HG03025 (cell line): ENCODE results near the gene C1QTNF3.

ENCODE experiments used
- ATAC-seq: cut with Tn5 transposase; IDR thresholded peaks from one replicate; pipeline ENCODE4 v1.9.1; 2021; ENCODE audit warnings: mild to moderate bottlenecking, moderate library complexity; ENCODE audit not compliant: unreplicated experiment, low FRiP score

The C1QTNF3 gene

DNA sequence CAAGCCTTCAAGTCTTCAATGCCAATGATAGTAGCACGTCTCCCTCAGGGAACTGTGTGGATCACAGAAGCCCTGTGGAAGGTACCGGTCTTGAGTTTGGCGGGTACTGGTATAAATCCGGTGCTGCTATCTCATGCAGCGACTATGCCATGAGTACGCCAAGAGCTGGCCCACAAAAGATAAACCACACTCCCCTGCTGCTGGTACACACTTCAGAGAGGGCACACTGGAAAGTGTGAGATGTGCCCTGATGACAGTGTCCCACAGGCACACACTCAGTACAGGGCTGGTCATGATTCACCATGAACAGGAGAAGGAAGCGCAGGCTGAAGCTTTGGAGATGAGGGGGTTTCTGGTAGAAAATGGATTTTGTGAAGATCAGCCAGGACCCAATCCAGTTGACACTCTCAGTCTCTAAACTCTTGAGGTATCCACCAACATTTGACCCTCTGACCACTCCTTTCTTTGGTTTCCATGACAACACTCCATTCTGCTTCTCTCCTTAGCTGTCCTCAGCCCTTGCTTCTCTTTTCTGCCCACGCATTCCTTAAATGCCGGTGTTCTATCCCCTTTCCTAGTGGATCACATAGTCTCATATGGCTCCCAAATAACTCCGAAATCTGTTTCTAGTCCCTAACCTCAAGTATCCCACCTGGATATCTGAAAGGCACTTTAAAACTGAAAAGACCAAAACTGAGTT is 40.2 kb downstream of the C1QTNF3 start:
- no peak for ATAC-seq

DNA sequence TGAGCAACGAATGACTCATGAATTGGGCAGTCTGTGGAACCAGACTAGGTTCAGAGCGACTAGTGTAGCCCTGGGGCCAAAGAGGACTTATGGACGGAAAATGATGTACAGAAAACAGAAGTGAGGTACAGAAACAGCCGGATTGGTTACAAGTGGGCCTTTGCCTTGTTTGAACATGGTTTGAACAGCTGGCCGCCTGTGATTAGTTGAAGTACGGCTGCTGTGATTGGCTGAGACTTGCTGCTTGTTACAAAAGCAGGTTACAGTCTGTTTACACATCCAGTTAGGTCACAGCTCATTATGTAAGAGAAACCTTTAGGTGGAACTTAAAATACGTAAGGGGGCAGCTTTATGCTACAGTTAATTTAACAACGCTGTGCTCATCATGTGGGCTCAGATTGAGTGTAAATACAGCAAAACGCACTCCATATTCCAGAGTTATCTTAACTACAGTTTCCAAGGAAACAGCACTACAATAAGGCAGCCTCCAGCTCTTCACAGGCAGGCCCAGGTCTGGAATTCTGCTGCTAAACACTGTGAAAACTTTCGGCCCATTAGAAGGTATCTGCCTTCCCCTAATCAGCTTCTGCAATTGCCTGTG is 41.7 kb downstream of the C1QTNF3 start:
- no peak for ATAC-seq

DNA sequence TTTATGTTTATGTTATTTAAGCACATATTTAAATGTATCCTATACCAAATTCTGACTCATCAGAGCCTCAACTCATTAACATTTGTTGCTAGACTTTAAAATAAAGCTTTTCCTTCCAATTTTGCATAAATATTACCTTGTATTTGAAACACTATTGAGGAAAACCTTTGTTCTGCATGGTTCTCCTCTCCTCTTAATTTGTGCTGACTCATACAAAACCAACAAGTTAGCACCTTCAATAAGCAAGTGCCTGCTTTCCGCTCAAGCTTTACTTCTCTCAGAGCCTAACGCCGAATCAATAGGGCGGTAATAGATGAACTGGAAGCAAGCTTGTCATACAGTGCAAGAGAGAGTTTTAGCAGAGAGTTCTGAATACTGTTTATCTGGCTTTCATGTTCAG is 43.0 kb downstream of the C1QTNF3 start:
- ATAC-seq, result no peak

DNA sequence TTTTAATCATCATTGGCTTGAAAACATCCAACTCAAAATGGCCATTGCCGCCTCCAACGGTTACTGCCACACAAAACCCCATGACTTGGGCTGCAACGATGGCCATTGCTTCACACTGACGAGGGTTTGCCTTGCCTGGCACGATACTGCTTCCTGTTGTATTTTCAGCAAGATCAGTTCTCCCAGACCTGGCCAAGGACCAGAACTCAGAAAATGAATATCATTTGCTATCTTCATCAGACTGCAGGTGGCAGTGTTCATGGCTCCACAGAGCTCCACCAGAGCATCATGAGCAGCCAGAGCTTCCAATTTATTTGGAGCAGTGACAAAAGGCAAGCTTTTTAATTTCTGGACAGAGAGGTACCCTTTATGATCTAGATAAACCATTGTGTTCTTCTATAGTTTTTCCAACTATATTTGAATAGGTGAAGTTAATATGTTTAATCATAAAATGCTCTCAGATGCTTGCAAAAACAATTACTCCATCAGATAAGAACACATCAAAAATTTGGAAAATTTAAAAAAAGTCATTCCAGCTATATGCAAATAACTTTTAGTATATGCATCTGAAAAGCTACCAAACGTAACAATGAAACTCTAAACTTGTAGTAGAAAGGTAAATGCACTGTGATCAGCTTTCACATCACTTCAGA is 45.6 kb downstream of the C1QTNF3 start:
- ATAC-seq, result no peak

DNA sequence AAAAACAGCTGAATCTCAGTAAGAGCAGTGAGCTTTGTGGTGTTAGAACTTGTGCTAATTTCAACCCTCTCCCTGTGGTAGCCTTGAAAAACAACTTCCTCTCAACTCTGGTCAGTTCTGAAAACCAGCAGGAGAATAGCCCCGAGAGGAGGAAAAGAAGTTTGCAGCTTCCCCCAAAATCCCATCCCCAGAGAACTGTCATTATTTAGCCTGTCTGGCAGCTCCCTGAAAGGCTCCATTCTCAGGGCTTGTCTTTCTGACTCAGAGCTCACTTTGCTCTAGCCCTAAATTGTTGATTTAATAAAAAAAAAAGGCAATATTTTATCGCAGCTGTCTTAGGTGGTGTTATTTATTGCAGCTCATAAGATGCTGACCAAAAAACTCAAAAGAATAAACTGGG is 47.1 kb downstream of the C1QTNF3 start:
- no peak for ATAC-seq

DNA sequence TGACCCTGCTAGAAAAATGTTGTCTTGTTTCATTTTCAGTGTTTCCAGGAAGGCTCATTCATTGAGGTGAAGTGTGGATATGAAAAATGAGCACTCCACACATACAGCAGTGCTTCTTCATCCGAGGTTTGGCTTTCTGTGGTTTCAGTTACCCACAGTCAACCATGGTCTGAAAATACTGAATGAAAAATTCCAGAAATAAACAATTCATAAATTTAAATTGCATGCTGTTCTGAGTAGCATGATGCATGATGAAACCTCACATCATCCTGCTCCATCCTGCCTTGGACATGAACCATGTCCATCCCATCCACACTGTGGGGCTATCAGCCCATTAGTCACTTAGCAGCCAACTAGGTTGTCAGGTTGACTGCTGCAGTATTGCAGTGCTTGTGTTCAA is 48.2 kb downstream of the C1QTNF3 start:
- no peak for ATAC-seq

DNA sequence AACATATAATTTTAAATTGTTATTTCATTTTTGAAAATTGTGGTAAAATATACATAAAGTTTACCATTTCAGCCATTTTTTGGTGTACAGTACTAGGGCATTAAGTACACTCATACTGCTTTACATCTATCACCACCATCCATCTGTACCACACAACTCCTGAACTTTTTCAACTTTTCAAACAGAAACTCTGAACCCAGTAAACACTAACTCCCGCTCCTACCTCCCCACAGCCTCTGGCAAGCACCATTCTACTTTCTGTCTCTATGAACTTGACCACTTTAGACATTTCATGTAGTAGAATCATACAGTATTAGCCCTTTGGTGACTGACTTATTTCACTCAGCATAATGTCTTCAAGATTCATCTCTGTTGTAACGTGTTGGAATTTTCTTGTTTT is 50.1 kb downstream of the C1QTNF3 start:
- ATAC-seq, result no peak

DNA sequence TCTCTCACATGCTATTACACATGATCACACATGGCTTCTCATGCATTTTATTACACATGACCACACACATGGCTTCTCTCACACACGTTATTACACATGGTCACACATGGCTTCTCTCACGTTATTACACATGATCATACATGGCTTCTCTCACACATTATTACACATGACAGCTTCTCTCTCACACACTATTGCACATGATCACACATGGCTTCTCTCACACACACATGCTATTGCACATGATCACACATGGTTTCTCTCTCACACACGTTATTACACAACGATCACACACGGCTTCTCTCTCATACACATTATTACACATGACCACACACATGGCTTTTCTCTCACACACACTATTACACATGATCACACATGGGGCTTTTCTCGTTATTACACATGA is 57.6 kb downstream of the C1QTNF3 start:
- ATAC-seq, result no peak

DNA sequence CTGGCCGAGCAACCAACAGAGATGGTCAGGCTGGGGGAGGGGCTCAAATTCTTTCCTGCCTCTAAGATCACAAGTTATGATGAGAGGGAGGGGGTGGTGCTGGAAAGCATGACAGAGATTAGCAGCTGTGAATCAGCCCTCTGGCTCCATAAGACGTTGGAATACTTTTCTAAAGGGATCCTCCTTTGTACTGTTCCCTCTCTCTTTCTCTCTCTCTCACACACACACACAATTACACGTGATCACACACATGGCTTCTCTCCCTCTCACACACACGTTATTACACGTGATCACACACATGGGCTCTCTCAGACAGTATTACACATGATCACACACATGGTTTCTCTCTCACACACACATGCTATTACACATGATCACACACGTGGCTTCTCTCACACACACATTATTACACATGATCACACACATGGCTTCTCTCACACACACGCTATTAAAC is 58.3 kb downstream of the C1QTNF3 start, which contains the start of gene SLC45A2:
TSS of gene SLC45A2 (minus strand) at position 23 of the 454 bp plus-strand sequence. CDS start 110 bp downstream, outside the sequence.
- no peak for ATAC-seq

DNA sequence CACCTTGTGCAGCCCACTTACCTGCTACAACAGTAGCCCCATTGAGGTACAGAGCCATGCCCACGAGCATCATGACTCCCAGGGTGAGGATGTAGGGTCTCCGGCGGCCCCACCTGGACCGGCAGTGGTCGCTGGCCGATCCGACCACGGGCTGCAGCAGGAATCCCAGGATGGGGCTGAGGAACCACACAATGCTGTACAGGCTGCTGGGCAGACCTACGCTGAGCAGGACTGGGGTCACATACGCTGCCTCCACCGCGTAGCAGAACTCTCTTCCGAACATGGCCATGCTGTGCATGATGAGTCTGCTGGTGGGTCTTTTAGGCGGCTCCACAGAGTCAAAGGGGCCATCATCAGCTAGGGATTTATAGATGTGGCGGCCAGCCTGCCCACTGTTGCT is 58.8 kb downstream of the C1QTNF3 start:
- no peak for ATAC-seq

DNA sequence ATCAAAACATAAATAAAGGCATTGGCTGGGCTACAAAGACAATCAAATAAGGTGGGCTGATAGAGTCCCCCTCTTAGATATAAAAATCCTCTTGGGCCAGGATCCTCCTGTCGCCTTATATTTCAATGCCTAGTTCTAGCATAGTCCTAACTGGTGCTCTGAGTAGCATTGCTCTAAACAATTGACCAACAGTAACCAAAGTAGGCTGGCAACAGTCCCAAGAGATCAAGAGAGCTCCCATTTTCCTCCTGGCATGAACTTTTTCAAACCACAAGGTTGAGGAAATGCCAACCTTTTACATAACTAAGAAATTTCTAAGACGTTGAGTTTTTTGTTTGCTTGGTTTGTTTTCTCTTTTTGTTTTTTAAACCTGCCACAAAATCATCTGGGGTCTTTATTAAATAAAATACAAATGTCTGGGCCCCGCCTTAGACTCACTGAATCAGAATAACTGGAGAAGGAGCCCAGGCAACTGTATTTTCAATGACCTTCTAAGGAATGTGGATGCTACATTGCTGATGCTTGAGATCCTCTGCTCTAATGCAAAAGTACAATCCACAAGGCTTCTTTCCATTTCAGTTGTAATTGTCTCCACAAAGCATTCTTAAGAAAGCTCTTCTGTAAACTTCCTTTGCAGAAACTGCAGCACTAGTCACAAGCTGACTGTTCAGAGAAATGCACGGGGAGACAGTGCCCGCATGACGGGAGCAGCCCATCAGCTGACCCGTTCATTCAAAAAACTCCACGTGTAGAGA is 61.4 kb downstream of the C1QTNF3 start:
- no peak for ATAC-seq

DNA sequence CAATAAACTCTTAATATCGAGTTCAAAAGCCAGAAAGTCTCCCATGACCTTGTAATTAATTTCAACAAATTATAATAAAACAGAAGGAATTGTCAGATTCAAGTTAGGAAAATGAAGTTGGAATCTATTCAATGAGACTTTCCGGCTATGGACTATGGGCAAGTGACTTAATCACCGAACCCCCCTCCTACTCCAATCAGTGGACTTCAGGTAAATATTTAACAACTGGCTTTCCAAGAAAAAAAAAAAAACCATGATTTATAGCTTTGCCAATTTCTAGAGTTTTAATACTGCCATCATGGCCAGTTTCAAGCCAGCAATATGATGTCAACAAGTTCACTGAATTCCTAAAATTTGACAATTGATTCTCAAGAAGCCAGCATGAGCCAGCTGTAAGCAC is 63.0 kb downstream of the C1QTNF3 start:
- ATAC-seq, result no peak

DNA sequence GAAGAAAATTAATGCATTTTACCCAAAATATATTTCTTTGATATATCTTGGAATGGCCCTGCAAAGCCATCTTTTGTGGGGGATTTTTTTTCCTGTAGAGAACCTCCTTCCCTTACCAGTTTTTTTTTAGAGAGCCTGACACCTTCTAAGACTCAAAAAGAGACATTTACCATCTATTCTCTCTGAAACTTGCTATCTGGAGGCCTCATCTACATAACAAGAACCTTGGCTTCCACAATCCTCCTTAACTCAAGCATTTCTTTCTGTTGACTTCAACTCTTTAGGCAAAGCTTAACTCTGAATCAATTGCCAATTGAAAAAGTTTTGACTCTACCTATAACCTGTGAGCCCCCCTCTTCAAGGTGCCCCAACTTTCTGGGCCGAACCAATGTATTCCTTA is 64.7 kb downstream of the C1QTNF3 start:
- ATAC-seq, result no peak

DNA sequence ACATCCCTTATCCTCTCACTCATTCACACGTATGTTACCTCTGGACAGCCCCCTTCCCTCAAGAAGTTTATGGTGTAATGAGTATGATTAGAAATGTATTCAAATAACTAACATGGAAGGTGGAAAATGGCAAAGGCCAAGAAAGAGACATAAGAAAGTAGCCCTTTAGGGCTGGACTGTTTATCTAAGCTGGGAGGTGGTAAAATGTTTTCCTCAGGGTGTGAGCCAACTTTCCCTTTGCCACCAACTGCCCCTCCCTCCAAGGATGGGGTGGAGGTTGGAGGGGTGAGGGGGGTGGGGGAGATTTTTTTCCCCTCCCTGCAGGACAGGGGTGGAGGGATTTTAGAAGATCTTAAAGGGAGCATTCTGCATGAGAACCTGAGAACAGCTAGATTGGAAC is 66.7 kb downstream of the C1QTNF3 start:
- ATAC-seq, result no peak

DNA sequence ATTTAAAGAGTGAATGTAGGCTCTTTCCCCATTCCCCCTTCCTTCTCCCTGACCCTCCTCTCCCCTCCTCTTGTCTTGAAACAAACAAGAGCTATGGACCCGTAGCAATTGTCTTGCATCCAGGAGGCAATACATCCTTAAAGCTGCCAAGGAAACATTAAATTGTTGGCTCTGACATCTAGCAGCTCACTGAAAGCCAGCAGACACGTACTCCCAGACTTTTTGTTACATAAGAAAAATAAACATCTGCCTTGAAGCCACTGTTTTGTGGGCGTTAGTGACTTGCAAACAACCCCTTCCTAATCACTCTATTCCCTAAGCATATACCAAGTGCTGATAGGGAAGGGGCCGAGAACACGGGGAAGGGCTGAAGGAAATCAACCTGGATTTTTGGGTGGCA is 67.2 kb downstream of the C1QTNF3 start:
- no peak for ATAC-seq

DNA sequence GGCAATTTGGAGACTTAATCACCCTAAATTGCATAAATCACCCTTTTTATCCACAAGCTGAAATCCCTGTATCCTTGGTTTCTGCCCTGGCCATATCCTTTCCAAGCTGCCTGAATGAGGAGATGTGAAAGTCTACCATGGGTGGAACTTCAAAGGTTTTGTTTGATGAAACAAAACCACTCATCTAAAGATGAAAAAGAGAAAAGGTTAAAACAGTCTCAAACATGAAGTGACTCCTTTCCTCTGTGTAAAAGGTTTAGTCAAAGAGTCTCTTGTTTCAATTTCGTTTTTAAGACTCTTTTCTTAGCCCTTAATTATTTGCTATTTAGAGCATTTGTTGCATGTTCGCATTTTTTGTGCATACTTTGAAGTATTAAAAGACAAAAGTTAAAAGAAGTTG is 69.7 kb downstream of the C1QTNF3 start:
- ATAC-seq, result peak; percentile 65

DNA sequence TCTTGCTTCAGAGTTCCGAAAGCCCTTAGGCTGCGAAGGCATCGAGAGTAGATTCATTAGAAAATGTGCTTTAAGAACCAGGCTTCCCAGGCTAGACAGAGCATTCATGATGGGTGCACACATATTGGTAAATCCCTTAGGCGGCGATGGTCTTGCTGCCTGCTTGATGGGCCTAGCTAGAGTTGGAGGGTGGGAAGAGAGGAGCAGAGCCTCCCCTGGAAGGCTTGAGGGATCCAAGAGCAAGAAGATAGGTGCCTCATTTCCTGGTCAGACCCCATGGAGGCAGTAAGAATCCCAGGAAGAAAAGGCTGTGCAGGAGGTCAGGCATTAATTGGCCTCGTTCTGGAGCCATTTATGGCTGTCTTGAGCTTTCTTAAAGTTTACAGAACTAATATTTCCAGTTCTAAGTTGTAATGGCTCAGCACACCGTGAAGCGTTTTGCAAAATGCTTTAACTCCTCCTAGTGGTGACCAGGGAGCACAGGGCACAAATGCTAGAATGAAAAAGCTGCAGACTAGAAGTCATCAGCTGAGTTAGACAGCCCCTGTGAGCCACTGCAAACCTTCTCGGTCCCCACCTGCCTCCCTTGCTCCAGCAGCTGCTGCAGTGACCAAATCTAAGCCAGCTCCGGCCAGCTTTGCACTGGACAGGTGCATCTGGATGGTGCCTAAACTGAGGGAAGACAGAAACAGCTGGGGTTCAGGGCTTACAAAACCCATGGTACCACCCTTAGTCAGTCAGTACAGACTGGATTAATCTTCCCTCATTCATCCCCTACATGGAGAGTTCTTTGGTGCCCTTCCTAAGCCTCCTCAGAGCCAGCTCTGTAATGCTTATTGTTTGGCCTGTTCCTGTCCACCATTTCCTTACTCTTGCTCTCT is 73.2 kb downstream of the C1QTNF3 start:
- ATAC-seq, result no peak

DNA sequence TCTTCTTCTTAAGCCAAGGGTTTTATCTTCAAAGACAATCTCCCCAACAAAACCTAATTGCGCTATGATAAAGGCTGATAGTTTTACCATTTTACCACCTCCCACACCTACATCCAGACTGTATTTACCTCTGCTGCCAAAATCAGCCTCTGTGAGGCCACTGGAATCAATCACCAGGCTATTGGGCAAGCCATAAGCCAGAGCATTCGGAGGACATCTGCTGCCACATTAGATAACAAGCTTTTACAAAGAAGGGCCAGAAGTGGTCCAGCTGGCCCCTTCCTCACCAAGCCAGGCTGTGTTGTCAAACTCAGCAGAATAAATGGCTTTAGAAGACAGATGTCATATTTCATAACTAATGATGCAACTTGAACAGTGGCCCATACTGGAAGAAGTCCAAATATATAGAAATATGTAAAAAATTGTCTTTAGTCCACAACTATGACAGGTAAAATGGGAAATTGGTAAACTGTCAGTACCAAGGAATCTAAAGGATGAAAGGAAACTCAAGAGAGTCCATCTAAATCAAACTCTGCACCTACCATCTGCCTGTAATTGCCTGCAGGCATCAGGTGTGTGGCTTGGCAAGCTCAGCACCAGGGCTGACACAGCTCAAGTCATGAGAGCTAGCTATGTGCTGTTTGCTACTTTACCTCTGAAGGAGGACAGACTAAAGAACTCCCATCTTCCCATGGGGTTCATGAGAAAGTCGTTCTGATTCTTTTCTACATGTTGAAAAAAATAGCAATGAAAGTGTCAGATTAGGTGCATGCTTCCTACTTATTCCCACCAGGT is 74.6 kb downstream of the C1QTNF3 start:
- no peak for ATAC-seq
